ENCODE measurements around the gene MYL12A. TPM values are rescaled to one million over a fixed set of nuclear protein-coding genes. Genes with fewer than 3 reads are reported as not detected.
"Not testable (repeated sequence)": the region's sequence is repeated elsewhere in the genome, so short reads cannot be mapped to it uniquely, and the experiment has no call there.

The MYL12A gene
- total RNA-seq, 1 experiment from 2014 or later, result 559 TPM

DNA sequence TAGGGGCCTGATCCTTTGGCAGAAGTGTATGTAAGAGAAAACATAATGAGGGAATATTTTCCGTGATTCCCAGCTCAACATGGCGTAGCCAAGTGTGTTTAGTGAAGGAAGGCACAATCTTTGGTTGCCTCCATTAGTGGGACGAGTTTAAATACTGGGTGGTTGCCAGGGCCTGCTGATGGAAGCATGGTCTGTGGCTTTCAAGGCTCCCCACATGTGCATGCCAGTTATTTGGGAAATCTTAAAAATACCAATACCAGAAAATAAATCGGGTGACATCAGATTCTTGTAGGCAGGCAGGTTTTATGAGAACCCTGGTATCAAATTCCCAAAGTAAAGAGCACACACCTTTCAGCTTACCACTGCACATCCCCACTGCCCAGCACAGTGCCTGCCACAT is 7.1 kb downstream of the MYL12A start:
- DNase-seq (ENCODE audit: low spot score), result no peak

DNA sequence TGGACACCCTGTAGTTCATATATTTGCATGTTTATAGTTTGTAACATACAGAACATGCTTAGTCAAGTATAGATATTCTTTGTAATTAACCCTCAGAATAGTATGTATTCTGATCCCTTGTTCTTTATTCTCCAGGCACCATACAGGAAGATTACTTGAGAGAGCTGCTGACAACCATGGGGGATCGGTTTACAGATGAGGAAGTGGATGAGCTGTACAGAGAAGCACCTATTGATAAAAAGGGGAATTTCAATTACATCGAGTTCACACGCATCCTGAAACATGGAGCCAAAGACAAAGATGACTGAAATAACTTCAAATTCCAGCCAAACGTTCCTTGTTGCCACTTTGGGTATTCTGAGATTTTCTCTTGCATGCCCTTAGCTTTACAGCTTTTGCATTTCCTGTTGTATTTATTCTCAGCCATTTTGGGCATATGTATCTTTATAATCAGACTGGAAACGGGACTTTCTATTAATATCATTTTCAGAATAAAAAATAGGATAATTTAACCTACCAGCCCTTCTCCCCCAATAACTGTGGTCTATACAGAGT is 8.1 kb downstream of the MYL12A start:
- no peak for DNase-seq (ENCODE audit: low spot score)

DNA sequence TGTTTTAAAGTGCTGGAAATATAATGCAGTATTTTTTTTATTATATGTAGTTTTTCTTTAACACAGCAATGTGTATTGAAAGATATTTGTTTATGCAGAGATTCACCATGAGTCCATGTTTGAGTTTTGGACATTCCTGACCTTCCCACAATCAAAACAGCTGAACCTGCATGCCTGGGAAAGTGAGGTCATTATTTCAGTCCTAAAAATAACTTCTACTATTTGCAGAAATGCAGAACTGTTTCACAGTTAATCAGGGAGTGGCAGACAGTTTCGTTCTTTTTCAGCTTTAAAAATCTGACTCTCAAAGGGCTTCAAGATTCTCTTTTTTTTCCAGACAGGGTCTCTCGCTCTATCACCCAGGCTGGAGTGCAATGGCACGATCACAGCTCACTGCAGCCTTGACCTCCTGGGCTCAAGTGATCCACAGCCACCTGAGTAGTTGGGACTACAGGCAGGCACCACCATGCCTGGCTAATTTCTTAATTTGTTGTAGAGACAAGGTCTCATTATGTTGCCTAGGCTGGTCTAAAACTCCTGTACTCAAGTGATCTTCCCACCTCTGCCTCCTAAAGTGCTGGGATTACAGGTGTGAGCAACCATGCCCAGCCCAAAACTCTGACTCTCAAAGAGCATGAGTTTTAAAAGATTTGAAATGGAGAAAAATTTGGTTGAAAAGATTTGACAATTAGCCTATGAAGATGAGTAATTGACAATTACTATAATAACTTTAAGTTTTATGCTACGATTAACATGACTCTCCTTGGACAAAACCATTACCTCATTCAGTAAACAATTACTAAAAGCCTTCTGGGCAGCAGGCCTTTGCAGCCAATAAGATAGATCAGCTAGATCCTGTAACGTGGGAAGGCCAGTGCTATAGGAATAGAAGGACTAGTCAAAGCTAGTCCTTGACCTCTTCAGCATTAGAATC is 9.4 kb downstream of the MYL12A start:
- DNase-seq (ENCODE audit: low spot score), result no peak

DNA sequence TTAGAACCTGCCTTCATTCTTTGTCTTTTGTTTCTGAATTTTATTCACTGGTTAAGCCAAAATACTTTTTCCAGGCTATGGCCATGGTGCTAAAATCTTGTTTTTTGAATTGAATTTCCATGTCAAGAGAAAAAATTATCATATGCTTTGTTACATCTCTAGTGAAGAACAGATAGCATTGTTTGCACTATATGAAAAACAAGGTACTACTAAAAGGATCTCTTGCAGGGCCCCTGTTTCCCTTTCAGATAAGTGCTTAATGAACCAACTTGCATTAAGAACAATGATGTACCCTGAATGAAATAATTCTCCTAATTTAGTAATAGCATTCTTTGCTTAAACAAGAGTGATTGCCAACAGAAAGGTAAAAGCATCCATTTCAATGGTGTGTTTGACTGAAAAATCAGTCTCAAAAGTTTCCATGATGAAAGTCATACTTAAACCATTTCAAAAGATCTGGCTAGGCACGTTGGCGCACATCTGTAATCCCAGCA is 10.1 kb downstream of the MYL12A start:
- DNase-seq (ENCODE audit: low spot score), result no peak

DNA sequence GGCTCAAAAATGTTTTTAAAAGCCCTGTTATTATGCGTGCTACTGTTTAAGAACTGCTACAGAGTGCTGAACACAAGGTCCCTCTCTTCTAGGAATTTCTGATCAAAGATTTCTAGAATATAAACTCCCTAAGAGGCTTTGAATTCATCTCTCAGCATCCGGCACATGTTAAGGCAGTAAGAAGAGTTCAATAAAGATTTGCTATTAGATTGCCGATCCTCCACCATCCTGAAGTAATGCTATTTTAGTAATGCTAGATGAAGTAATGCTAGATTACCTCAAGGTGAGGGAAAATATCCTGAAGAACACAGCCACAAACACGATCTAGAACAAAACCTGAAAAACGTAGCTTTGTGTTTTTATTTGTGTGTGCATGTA is 13.4 kb downstream of the MYL12A start:
- DNase-seq (ENCODE audit: low spot score), result no peak

DNA sequence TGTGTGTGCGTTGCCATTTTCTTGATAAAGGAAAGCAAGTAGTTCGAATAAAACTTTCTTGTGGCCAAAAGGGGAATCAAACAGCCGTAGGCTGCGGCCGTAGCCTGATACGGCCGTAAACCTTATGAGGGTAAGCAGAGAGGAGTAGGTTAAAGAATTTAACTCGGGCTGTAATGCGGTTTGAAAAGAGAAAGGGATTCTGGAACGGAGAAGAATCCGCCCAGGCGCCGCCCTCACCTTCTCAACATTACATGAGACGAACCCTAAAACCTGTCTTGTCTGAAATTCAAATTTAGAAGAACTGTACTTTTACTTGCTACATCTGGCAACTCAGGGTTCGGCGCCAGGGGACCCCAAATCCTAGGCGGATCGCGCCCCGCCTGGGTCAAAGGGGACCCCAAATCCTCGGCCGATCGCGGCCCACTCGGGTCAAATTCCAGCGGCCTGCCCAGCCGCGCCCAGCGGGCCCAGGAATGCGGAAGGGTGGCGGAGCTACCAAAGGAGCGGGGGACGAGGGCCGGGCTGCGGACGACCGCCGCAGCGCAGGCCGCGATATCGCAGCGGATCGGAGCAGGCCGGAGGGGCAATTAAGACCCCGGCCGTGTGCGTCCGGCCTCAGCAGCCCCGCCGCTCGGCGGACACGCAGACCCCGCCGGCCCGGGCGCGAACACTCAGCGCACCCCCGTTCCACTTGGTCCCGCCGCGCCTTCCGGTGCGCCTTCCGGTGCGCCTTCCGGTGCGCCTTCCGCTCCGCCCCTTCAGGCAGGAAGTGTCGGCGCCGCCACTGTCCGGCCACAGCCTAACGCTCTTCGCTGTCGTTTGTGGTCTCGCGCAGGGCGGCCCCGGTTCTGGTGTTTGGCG is 14.0 kb downstream of the MYL12A start, which contains the start of gene MYL12B:
Gene MYL12B (plus strand): TSS at position 761 of the 861 bp plus-strand sequence. CDS start 10,766 bp downstream, outside the sequence.
- peak; percentile 97 for DNase-seq (ENCODE audit: low spot score)

DNA sequence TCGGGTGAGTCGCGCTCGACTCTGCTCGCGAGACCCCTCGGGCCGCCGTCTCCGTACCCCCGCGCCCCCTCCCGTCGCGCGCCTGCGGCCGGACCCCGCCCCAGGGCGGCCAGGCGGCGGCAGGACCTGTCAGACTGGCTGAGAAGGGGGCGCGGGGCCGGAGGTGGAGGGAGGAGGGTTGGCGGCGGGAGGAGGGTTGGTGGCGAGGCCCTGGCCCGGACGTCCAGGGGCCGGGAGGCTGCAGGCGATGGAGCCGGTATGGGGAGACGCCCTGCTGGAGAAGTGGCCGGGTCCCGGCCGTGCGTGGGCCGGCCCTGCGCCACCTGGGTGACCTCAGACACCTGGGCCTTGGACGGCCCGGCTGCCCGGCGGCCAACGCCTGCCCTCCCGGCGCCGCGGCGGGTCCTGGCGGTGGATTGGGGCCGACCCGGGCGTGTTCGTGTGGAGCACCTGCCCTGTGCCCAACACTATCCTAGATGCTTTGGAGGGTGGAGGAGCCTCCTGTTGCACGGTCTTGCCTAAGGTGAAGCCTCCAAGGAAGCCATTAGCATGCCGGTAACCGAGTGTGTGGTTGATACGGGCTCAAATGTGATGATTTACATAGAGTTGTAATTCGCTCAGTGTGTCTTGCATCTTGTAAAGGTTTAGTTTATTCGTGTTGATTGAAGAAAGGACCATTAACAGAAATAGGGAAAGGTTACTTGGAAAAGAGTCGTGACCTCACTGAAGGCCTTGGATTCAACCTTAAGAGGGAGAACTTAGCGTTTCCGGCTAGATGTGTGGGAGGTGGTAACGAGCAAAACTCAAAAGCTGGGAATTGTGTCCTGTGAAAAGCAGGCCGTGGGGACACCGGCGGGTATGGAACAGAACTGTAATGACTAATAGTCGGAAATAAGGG is 14.9 kb downstream of the MYL12A start:
- peak; percentile 60 for DNase-seq (ENCODE audit: low spot score)

DNA sequence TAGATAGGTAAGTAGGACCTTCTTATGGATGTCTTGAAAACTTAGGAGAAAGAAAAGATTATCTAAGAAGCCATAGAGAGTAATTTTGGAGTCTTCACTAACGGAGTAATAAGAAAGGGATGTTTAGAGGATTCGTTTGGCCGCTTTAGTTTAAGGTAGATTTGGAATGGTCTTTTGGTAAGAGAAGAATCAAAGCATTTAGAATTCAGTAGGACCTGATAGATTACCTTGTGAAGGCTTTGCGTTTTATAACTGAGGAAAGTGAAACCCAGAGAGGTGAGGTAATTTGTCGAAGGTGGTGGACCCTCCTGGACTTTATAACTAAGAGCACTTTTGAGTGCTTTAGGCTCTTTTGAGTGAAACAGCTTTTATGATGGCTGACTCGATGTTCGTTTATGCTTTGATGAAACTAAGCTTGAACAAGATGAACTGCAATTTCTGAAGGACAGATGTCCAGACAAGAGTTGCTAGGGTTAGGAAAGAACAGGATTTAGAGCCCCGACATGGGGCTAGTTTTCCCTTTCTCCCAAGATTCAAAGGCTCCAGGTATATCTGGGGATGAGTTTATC is 15.6 kb downstream of the MYL12A start:
- peak; percentile 54 for DNase-seq (ENCODE audit: low spot score)

DNA sequence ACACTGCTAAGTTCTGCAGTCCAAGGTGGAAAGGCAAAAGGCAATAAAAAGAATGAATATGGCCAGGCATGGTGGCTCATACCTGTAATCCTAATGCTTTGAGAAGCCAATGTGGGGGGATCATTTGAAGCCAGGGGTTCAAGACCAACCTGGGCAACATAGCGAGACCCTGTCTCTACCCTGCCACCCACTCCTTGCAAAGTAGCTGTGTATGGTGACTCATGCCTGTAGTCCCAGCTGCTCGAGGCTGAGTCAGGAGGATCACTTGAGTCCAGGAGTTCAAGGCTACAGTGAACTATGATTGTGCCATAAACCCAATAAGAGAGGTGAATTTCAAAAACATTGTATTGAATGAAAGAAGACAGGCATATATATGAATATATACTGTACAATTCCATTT is 16.8 kb downstream of the MYL12A start:
- DNase-seq (ENCODE audit: low spot score), result no peak

DNA sequence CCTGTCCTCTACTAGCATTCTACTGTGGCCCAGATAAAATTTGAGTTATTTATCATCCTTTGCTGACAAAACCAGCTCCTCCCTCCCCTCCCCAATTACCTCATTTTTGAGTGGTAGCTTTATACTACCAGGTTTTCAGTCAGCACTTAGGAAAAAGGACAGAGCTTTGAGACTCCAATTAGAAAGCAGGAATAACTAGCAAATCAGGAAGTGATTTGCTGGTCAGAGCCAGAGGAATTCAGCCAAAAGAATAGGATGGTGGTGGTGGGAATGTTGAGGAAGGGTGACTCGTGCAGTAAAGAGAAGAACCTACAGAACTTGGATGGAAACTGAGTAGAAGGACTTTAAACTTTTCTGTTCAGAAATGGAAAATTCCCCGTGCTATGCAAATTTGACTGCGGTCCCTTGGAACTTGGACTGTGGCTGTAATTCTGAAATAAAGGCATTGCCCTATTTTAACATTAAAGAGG is 18.0 kb downstream of the MYL12A start:
- no peak for DNase-seq (ENCODE audit: low spot score)

DNA sequence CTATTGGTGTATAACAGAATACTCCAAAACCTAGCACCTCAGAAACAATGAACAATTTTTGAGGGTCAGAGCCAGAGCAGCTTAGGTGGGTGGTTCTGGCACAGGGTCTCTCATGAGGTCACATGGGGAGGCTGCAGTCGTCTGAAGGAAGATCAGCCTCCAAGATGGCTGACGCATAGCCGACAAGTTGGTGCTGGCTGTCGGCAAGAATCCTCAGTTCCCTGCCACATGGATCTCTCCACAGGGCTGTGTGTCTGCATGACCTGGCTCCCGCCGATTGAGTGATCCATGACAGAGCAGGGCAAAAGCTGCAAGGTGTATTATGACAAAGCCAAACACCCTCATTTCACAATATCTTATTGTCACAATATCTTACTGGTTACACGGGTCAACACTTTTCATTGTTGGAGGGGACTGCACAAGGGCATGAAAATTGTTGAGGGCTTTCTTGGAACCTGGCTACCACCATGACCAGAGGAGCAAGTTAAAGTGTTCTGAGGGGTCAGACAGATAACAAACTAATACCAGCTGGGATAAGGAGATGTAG is 18.5 kb downstream of the MYL12A start:
- DNase-seq (ENCODE audit: low spot score), result no peak

DNA sequence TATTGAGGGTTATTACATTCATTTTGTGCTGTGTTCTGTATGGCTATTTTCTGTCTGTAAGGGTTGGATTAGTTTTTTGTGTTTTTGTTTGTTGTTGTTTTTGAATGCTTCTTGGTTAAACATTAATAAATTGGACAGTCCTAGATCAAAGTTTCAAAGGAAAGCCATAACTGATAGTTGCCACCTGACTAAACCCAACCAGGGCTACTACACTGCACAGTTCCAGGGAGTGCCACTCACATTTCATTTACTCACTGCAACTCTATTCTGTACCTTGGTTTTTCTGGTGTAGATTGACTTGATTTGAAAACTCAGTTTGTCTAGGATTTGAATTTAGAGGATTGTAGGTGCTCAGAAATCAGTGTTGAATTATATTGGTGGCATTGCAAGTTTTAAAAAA is 20.7 kb downstream of the MYL12A start:
- DNase-seq (ENCODE audit: low spot score), result no peak

DNA sequence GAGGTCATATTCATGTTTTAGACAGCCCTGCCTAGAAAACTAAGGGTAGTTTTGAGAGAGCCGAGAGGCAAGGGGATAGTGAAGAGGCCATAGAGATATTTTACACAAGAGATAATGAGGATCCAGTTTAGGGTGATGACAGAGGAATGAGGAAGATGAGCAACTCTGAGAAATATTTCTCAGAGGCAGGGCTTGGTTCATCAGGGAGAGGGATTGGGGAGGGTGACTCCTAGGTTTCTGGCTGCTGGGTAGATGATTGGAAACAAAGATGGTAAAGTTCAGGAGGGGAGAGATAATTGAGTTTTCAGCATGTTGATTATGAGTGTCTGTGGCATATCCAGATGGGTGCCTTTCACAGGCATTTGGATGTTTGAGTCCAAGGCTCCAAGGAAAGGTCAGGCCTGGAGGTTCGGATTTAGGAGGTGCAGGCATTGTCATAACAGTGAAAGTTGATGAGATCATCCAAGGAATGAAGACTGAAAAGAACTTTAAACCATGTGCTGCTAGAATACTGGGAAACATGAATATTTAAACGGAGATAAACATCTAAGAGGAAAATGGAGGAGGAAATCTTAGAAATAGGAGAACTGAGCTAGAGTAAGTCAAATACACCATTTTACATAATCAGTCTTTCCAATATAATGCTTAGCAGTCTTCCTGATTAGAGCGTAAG is 21.8 kb downstream of the MYL12A start:
- DNase-seq (ENCODE audit: low spot score), result no peak

DNA sequence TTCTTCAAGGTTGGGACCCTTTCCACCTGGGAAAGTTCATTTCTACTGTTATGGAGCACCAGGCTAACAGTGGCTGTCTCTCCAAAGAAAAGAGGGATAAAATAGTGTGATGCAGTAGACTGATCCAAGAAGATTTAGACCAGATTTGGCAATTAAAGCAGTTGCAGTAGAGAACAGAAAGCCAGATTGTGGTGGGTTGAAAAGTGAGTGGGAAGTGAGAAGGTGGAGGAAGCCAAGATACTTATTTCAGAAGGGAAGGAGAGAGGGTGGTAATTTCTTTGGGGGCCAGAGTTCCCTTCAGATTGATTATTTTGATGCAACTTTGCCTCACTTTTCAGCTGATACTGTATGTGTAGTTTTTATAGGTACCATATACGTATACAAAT is 22.3 kb downstream of the MYL12A start:
- DNase-seq (ENCODE audit: low spot score), result no peak

DNA sequence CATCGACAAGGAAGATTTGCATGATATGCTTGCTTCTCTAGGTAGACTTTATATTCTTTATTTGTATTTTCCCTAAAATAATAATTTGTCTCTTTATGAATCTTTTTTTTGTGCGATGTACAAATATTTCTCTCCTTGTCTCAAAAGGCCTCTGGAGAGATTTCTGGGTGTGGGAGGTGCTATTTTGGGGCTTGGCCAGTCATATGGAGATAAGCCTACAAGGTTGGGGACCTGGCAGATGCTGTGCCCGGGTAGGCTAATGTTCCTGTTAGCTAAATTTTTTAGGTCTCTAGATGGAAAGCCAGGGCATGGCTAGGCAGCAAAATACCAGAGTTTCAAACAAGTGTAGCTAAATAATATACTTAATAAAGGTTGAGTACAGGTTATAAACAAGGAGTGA is 25.4 kb downstream of the MYL12A start:
- no peak for DNase-seq (ENCODE audit: low spot score)

DNA sequence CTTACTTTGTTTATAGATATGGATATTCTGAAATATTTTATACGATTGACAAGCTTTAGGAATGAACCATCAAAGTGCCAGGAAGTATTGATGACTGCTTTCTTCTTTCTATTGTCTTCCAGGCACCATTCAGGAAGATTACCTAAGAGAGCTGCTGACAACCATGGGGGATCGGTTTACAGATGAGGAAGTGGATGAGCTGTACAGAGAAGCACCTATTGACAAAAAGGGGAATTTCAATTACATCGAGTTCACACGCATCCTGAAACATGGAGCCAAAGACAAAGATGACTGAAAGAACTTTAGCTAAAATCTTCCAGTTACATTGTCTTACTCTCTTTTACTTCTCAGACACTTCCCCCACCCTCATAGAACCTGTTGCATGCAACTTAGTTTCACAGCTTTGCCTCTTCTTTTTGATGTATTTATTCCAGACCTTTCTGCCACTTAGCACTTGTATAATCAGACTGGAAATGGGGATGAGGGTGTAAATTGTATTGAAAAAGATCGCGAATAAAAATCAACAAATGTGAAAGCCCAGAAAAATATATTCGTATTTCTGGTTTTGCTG is 30.1 kb downstream of the MYL12A start:
- not testable (repeated sequence) for DNase-seq (ENCODE audit: low spot score)

DNA sequence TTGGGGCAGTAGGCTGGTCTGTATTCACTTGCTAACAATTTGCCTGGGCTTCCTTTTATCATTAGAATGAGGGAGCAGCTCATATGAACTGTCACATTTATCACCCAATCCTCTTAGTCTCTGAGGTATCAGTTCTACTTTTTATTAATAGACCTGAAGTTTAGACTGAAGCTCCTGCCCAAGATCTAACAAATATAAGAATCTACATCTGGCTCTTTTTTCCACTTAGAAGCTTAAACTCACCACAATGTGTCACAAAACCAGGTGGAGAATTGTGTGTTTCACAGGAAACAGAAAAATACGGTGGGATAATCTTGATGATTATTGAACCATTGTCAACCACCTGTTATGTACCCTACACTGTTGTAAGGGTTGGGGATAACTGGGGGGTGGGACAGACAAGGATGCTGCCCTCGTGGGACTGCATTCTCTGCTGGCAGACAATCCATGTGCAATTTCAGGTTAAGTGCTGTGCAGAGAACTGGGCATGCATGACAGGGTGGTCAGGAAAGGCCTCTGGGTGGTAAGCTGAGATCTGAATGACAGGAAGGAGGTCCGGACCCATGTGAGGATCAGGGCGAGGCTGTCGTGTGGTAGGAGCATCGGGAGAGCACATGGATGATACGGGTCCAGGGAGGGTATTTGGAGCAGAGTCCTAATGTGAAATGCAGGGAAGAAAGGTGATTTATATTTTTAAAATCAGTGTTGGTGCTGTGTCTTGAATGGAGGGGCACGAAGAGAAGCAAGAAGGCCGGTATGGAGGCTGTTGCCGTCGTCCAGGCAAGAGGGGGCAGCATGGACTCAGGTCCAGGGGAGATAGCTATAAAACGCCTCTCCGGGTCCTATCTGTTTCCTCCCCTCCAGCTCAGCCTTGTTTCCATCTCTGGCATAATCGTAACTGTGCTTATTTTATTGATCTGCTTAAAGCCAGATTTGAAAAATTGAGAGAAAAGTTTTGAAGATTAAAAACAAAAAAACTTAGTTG is 31.9 kb downstream of the MYL12A start:
- no peak for DNase-seq (ENCODE audit: low spot score)
